SK-N-MC (cell line): Measurements from ENCODE around the gene TTC39A.

Experiments
- DNase-seq: peaks from one replicate; pipeline ENCODE4 v3.0.0-alpha.2; 2011; ENCODE audit warnings: low read depth, low spot score
- H3K27ac ChIP-seq: fragments of 200-600 bp; sonication (generic); 2 replicates; pipeline ENCODE4 v1.5.1; 2016; ENCODE audit warnings: mixed run types
- H3K36me3 ChIP-seq: fragments of 200-600 bp; sonication (generic); 2 replicates; pipeline ENCODE4 v1.6.1; 2017; ENCODE audit warnings: antibody characterized with exemption, low read length, mixed read lengths; ENCODE audit not compliant: insufficient read depth
- H3K4me3 ChIP-seq: fragments of 200-600 bp; sonication (generic); 2 replicates; pipeline ENCODE4 v1.5.1; 2016
- H3K9ac ChIP-seq: fragments of 200-600 bp; sonication (generic); 2 replicates; pipeline ENCODE4 v1.8.0; 2017; ENCODE audit warnings: mixed run types, mixed read lengths; ENCODE audit not compliant: insufficient read length
- H3K9me3 ChIP-seq: fragments of 200-600 bp; sonication (generic); 2 replicates; pipeline ENCODE4 v1.6.1; 2017; ENCODE audit warnings: low read depth, mild to moderate bottlenecking, antibody characterized with exemption, low read length, moderate library complexity, mixed read lengths
- EZH2 ChIP-seq: fragments of 200-600 bp; sonication (generic); IDR thresholded peaks from one replicate; pipeline ENCODE4 v1.6.1; 2017; ENCODE audit warnings: antibody characterized with exemption
- FOXP2 ChIP-seq: optimal IDR thresholded peaks from 2 replicates; pipeline ENCODE3; 2011; ENCODE audit warnings: mild to moderate bottlenecking, moderate library complexity; ENCODE audit not compliant: insufficient read depth; ENCODE audit errors: extremely low read length, control extremely low read depth
- POLR2AphosphoS5 ChIP-seq: IDR thresholded peaks from 2 replicates; pipeline ENCODE4 v1.6.1; 2012; ENCODE audit warnings: mild to moderate bottlenecking, low read depth, low read length, borderline replicate concordance

The TTC39A gene

GRCh38 chr1:51304360-51304759 lies 26.0 kb downstream of the TTC39A start:
- H3K4me3 ChIP-seq: no peak overlapping the region
- no peak overlapping the region for H3K9ac ChIP-seq
- DNase-seq: no peak
- no peaks in the 10 kb centered on the region for H3K9me3 ChIP-seq
- no peak overlapping the region for H3K27ac ChIP-seq
- TF ChIP-seq EZH2 (no peak), FOXP2 (no peak), POLR2AphosphoS5 (no peak)
- no peaks in the 10 kb centered on the region for H3K36me3 ChIP-seq

DNA sequence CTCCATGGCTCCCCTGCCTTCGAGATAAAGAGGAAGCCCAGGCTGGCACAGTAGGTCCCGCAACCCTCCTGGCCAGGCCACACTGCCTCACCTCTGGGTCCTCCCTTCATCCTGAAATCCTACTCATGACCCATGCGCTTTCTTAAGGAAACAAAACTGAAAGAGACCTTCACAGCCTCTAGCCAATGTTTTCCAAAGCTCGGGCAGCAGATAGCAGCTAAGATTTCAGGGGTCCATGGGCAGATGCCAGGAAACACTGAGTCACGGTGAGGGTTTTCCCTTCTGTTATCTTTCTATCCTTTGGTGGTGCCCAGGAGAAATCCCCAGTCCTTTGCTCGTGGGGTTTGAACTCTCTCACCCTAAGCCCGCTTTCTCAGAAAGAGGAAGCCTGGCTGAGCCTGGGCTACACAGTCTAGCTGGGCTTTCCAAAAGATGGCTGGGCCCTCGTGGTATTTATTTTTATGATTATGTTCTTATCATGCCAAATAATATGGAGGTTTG lies 26.6 kb downstream of the TTC39A start:
- Histone ChIP-seq H3K27ac (no peak overlapping the region), H3K9ac (no peak overlapping the region), H3K36me3 (no peaks in the 10 kb centered on the region), H3K4me3 (no peak overlapping the region), H3K9me3 (no peaks in the 10 kb centered on the region)
- TF ChIP-seq FOXP2: no peak
- no peak for DNase-seq

DNA sequence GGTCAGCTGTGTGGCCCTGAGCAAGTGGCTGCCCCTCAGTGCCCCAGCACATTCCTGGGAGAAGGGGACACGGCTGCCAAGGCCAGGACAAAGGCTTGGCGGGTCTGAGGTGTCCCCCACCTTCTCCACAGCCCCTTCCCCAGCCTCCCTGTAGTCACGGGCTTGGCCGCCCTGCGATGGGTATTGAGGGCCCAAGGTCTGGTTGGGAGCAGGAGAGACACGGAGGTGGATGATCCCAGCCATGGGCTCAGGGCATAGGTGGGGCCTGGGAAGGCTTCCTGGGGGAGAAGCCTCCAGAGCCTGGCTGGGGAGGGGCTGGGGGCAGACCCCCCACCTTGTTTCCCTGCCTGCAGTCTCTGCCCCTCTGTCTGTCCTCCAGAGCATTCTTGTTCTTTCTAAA lies 27.0 kb downstream of the TTC39A start:
- no peak for TF ChIP-seq POLR2AphosphoS5
- no peak for TF ChIP-seq EZH2
- TF ChIP-seq FOXP2: no peak
- H3K36me3 ChIP-seq: no peaks in the 10 kb centered on the region
- H3K9me3 ChIP-seq: no peaks in the 10 kb centered on the region
- H3K4me3 ChIP-seq: no peak overlapping the region
- H3K27ac ChIP-seq: no peak overlapping the region
- no peak for DNase-seq
- no peak overlapping the region for H3K9ac ChIP-seq

- H3K9ac ChIP-seq: no peak overlapping the region
- H3K27ac ChIP-seq: no peak overlapping the region
- H3K36me3 ChIP-seq: no peaks in the 10 kb centered on the region
- H3K9me3 ChIP-seq: no peaks in the 10 kb centered on the region
- TF ChIP-seq EZH2: no peak
- TF ChIP-seq FOXP2: no peak
- TF ChIP-seq POLR2AphosphoS5: no peak
- DNase-seq: no peak
- H3K4me3 ChIP-seq: no peak overlapping the region
Measured at GRCh38 chr1:51302746-51303145, 27.6 kb downstream of the TTC39A start.

- DNase-seq: no peak
- Histone ChIP-seq H3K4me3 (no peak overlapping the region), H3K9me3 (no peaks in the 10 kb centered on the region), H3K9ac (no peak overlapping the region), H3K36me3 (no peaks in the 10 kb centered on the region), H3K27ac (no peak overlapping the region)
- TF ChIP-seq FOXP2 (no peak), EZH2 (no peak), POLR2AphosphoS5 (no peak)
Measured at GRCh38 chr1:51302270-51302669, 28.1 kb downstream of the TTC39A start.

- Histone ChIP-seq H3K9me3 (no peaks in the 10 kb centered on the region), H3K27ac (no peak overlapping the region), H3K36me3 (no peaks in the 10 kb centered on the region), H3K9ac (no peak overlapping the region), H3K4me3 (no peak overlapping the region)
- no peak for DNase-seq
- TF ChIP-seq EZH2: no peak
- TF ChIP-seq FOXP2: no peak
- no peak for TF ChIP-seq POLR2AphosphoS5
Measured at GRCh38 chr1:51301844-51302162, 28.6 kb downstream of the TTC39A start.

GRCh38 chr1:51301152-51301843 lies 29.1 kb downstream of the TTC39A start:
- no peak overlapping the region for H3K27ac ChIP-seq
- no peak overlapping the region for H3K4me3 ChIP-seq
- no peak overlapping the region for H3K9ac ChIP-seq
- no peaks in the 10 kb centered on the region for H3K9me3 ChIP-seq
- no peak for TF ChIP-seq FOXP2
- TF ChIP-seq POLR2AphosphoS5: no peak
- H3K36me3 ChIP-seq: no peaks in the 10 kb centered on the region
- no peak for DNase-seq

DNA sequence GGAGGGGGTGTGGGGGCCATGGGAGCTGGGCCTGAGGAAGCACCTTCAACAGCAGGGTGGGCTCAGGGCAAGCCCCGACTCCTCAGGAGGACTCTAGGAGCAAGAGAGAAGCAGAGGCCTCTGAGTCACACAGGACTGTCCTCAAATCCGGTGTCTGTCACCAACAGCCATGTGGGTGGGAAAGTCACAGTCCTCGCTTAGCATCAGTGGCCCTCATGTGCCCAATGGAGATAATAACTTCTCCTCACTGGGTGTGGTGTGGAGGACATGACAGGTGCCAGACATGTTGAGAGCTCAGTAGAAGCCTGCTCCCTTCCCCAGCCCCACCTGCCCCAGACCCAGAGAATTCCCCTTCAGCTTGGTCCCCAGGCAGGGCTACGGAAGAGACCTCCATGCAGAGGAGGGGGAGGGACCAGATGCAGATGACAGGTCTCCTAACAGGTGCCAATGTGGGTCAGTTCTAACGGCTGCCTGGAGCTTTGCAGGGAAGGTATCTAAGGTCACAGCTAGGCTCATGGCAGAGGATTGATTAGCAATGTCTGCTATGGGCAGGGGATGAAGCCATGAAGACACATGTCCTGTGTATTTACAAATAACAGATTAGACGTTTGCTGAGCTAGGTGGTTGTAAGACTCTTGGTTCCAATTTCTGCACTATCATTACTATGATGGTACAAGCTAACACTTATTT lies 30.2 kb downstream of the TTC39A start:
- no peak for DNase-seq
- H3K36me3 ChIP-seq: no peaks in the 10 kb centered on the region
- no peak overlapping the region for H3K9ac ChIP-seq
- no peak overlapping the region for H3K4me3 ChIP-seq
- H3K9me3 ChIP-seq: no peaks in the 10 kb centered on the region
- no peak overlapping the region for H3K27ac ChIP-seq
- TF ChIP-seq EZH2 (no peak), FOXP2 (no peak), POLR2AphosphoS5 (no peak)

GRCh38 chr1:51299185-51299885 lies 31.0 kb downstream of the TTC39A start:
- H3K9ac ChIP-seq: no peak overlapping the region
- no peak for DNase-seq
- TF ChIP-seq POLR2AphosphoS5 (no peak), EZH2 (no peak), FOXP2 (no peak)
- H3K9me3 ChIP-seq: no peaks in the 10 kb centered on the region
- no peak overlapping the region for H3K27ac ChIP-seq
- H3K36me3 ChIP-seq: no peaks in the 10 kb centered on the region
- H3K4me3 ChIP-seq: no peak overlapping the region
